ENCODE data around the gene C10orf90.

Gene C10orf90

DNA sequence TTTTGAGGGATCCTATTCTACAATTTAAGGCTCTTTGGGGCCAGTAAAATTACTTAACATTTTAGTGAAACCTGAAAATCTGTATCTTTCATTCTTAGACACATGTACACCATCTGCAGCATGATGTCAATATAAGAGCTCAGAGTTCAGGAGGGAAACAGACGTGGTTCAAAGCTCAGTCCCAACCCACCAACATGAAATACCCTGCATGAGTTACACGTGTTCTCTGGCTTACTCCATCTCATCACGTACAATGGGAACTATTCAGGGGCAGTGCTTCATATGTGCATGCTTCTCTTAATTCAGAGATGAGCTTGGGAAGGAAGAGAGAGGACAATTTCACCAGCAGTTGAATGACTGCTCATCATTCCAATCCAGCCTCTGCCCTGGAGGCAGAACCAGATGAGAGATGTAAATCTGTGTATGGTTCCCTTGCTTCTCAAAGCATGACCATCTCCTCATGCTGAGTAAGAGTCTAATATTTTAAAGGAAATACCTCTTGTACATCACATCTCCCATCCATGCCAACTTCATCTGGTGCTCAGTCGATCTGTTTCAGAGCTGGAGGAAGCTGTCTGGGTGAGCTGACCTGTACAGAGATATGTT lies 253.2 kb downstream of the C10orf90 start:
- TF ChIP-seq POLR2A (IDR thresholded peaks at IDR 0.05; ENCODE audit: extremely low read depth, insufficient read length) (no peak), CTCF (IDR thresholded peaks at IDR 0.05; ENCODE audit: low read depth, low read length) (no peak), MYC (IDR thresholded peaks at IDR 0.05; ENCODE audit: low read depth, low read length) (no peak), MAX (IDR thresholded peaks at IDR 0.05; ENCODE audit: low read depth, low read length) (no peak)
- no peak for DNase-seq (ENCODE audit: low read depth)
- no peak overlapping the region for H3K4me3 ChIP-seq (ENCODE audit: low read depth, low read length)

DNA sequence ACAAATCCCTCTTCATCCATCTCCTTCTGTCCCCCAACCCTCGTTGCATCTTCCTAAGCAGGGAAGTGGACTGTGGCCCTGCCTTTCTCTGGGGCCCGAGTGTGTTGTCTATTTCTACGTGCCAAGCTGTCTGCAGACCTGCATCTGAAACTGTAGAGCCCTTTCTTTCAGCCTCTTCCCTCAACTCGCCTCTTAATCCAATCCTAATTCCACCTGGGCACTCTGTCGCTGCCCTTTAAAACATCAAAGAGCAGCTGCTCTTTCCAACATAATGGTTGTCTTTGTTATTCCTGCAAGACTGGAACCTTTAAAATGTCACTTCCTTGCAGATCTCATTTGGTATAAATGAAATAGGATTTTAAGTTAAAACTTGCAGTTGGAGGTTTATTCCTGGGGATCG lies 260.7 kb downstream of the C10orf90 start:
- TF ChIP-seq POLR2A (IDR thresholded peaks at IDR 0.05; ENCODE audit: extremely low read depth, insufficient read length) (no peak), MAX (IDR thresholded peaks at IDR 0.05; ENCODE audit: low read depth, low read length) (no peak), CTCF (IDR thresholded peaks at IDR 0.05; ENCODE audit: low read depth, low read length) (no peak), MYC (IDR thresholded peaks at IDR 0.05; ENCODE audit: low read depth, low read length) (no peak)
- H3K4me3 ChIP-seq (ENCODE audit: low read depth, low read length), result no peak overlapping the region
- no peak for DNase-seq (ENCODE audit: low read depth)

- no peak overlapping the region for H3K4me3 ChIP-seq (ENCODE audit: low read depth, low read length)
- no peak for DNase-seq (ENCODE audit: low read depth)
- TF ChIP-seq POLR2A (IDR thresholded peaks at IDR 0.05; ENCODE audit: extremely low read depth, insufficient read length), result no peak
Measured at GRCh38 chr10:126408953-126409641, 261.4 kb downstream of the C10orf90 start.

GRCh38 chr10:126407831-126408230 lies 262.7 kb downstream of the C10orf90 start:
- TF ChIP-seq MYC (IDR thresholded peaks at IDR 0.05; ENCODE audit: low read depth, low read length), result no peak
- no peak for TF ChIP-seq POLR2A (IDR thresholded peaks at IDR 0.05; ENCODE audit: extremely low read depth, insufficient read length)
- no peak for TF ChIP-seq CTCF (IDR thresholded peaks at IDR 0.05; ENCODE audit: low read depth, low read length)
- no peak for TF ChIP-seq MAX (IDR thresholded peaks at IDR 0.05; ENCODE audit: low read depth, low read length)
- DNase-seq (ENCODE audit: low read depth), result no peak

DNA sequence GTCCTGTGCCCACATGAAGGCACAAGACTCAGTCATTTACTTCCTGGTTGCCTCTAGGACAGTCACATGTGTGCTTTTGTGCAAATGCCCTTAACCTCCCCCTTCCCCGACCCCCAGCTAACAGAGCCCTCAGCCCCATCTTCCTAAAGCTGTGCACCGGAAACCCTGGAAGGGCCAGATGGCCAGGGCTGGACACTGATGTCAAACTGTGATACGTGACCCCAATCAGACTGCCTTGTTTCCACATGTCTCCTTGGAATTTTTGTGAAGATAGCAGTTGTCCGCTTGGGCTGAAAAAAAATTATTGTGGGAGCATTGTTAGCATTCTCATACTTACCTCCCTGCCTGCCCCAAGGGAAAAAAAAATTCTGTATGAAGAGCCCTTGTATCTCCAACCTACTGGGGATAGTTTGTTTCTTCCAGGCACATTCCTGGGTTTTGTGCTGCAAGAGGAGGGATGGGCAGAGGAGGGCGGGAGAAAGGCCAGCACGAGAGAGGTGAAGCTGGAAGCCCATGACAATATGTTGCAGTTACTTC lies 265.2 kb downstream of the C10orf90 start:
- no peak overlapping the region for H3K4me3 ChIP-seq (ENCODE audit: low read depth, low read length)
- TF ChIP-seq MYC (IDR thresholded peaks at IDR 0.05; ENCODE audit: low read depth, low read length) (no peak), MAX (IDR thresholded peaks at IDR 0.05; ENCODE audit: low read depth, low read length) (no peak)
- no peak for DNase-seq (ENCODE audit: low read depth)

More at GRCh38 chr10:126407831-126408230, 262.7 kb downstream of the C10orf90 start:
- H3K4me3 ChIP-seq (ENCODE audit: low read depth, low read length), result no peak overlapping the region

- no peak overlapping the region for H3K4me3 ChIP-seq (ENCODE audit: low read depth, low read length)
- no peak for DNase-seq (ENCODE audit: low read depth)
- TF ChIP-seq MAX (IDR thresholded peaks at IDR 0.05; ENCODE audit: low read depth, low read length) (no peak), CTCF (IDR thresholded peaks at IDR 0.05; ENCODE audit: low read depth, low read length) (no peak), MYC (IDR thresholded peaks at IDR 0.05; ENCODE audit: low read depth, low read length) (no peak), POLR2A (IDR thresholded peaks at IDR 0.05; ENCODE audit: extremely low read depth, insufficient read length) (no peak)
Measured at GRCh38 chr10:126402721-126403695, 267.5 kb downstream of the C10orf90 start.
